ENCODE measurements around the gene FAM120A. TPM values are rescaled to one million over a fixed set of nuclear protein-coding genes. Genes with fewer than 3 reads are reported as not detected.

FAM120A gene
- total RNA-seq, 2 donors from 2014 or later: 56.8 to 77.5 TPM

- ATAC-seq (no peak), DNase-seq (no peak)
- H3K9me3 ChIP-seq: peaks cover 0 to 12% (median 0%) of the 10 kb centered on the region in 3 donors
- H3K4me3 ChIP-seq: no peak overlapping the region
- H3K36me3 ChIP-seq (replicated peaks in 1 of 2; ENCODE audit: insufficient read depth in 1 of 2, low read depth in 2 of 2): no peaks in the 10 kb centered on the region
- no peak overlapping the region for H3K27ac ChIP-seq
- H3K27me3 ChIP-seq: no peaks in the 10 kb centered on the region
- TF ChIP-seq CTCF (IDR thresholded peaks at IDR 0.05) (no peak), POLR2A (IDR thresholded peaks at IDR 0.05) (no peak)
- intact Hi-C loops (cut with DNase I): no loop called here
- WGBS, 2 donors: 76 to 80% methylated on average over 6 to 8 of the region's 8 CpGs
- H3K4me1 ChIP-seq: no peaks in the 10 kb centered on the region
Observed at GRCh38 chr9:93416530-93417235, 34.8 kb upstream of the FAM120A start.

GRCh38 chr9:93417538-93417937 lies 33.9 kb upstream of the FAM120A start:
- 94 to 100% methylated on average over 1 of the region's 1 CpG for WGBS, 2 donors
- no peak for TF ChIP-seq CTCF (IDR thresholded peaks at IDR 0.05)
- no peak for TF ChIP-seq POLR2A (IDR thresholded peaks at IDR 0.05)
- peaks cover 0 to 12% (median 0%) of the 10 kb centered on the region in 3 donors for H3K9me3 ChIP-seq
- ATAC-seq: no peak
- H3K36me3 ChIP-seq (replicated peaks in 1 of 2; ENCODE audit: insufficient read depth in 1 of 2, low read depth in 2 of 2): no peaks in the 10 kb centered on the region
- DNase-seq: no peak
- intact Hi-C loops (cut with DNase I): no loop called here
- H3K4me1 ChIP-seq: no peaks in the 10 kb centered on the region
- H3K27ac ChIP-seq: no peak overlapping the region
- H3K27me3 ChIP-seq: no peaks in the 10 kb centered on the region
- no peak overlapping the region for H3K4me3 ChIP-seq

- Histone ChIP-seq H3K4me3 (no peak overlapping the region), H3K9me3 (peaks cover 0 to 12% (median 0%) of the 10 kb centered on the region in 3 donors), H3K27me3 (no peaks in the 10 kb centered on the region), H3K27ac (no peak overlapping the region), H3K36me3 (replicated peaks in 1 of 2; ENCODE audit: insufficient read depth in 1 of 2, low read depth in 2 of 2) (no peaks in the 10 kb centered on the region), H3K4me1 (no peaks in the 10 kb centered on the region)
- TF ChIP-seq CTCF (IDR thresholded peaks at IDR 0.05): no peak
- no peak for TF ChIP-seq POLR2A (IDR thresholded peaks at IDR 0.05)
- no peak for DNase-seq
- WGBS, 2 donors: 86 to 94% methylated on average over 1 of the region's 1 CpG
- intact Hi-C loops (cut with DNase I): no loop called here
- ATAC-seq: no peak
Observed at GRCh38 chr9:93419023-93419422, 32.5 kb upstream of the FAM120A start.

- Histone ChIP-seq H3K27ac (peak overlapping the region in 1 of 4 donors; percentile 44), H3K9me3 (peaks cover 0 to 12% (median 0%) of the 10 kb centered on the region in 3 donors), H3K4me1 (no peaks in the 10 kb centered on the region), H3K4me3 (no peak overlapping the region), H3K36me3 (replicated peaks in 1 of 2; ENCODE audit: insufficient read depth in 1 of 2, low read depth in 2 of 2) (no peaks in the 10 kb centered on the region), H3K27me3 (no peaks in the 10 kb centered on the region)
- DNase-seq: peak in 3 of 4 donors; percentile 27 to 48 (median 42)
- WGBS, 2 donors: 43 to 48% methylated on average over 10 of the region's 10 CpGs
- intact Hi-C loops (cut with DNase I): no loop called here
- ATAC-seq: peak; percentile 42
- TF ChIP-seq POLR2A (IDR thresholded peaks at IDR 0.05) (no peak), CTCF (IDR thresholded peaks at IDR 0.05) (peak in 1 of 7 experiments; percentile 13)
Observed at GRCh38 chr9:93422977-93423616, 28.4 kb upstream of the FAM120A start.

All from body of pancreas (tissue), 4 donors.